Amniotic stem cell (primary cell): ENCODE measurements around the gene CACNA2D3.

Source experiments
- DNase-seq: peaks from one replicate; lab custom pipeline; 2025; lab: John Stamatoyannopoulos, UW

Gene CACNA2D3

DNA sequence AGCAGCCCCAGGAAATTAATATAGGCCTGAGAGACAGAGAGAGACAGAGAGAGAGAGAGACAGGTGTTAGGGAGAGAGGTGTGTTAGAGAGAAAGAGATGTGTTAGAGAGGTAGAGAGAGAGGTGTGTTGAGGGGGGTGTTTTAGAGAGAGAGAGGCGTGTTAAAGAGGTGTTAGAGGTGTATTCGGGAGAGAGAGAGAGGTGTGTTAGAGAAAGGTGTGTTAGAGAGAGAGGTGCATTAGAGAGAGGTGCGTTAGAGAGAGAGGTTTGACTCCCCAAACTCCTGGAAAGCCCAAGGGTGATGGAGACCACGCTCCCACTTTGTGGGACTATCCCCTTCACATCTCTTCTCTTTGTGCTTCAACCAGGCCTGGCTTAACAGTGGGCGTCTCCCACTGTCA lies 95.5 kb downstream of the CACNA2D3 start:
- DNase-seq = no peak

DNA sequence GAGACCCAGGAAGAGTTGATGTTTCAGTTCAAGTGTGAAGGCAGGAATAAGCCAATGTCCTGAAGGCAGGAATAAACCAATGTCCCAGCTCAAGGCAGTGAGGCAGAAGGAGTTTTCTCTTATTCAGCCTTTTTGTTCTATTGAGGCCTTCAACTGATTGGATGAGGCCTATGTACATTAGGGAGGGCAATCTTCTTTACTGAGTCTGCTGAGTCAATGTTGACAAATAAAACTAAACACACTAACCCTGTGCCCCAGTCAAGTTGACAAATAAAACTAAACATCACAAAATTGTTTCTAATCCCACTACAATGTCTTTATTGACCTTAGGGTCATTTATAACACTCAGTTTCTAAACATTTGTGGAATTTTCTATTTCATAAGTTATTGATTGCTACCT lies 100.0 kb downstream of the CACNA2D3 start:
- no peak for DNase-seq

GRCh38 chr3:54223063-54223462 lies 100.7 kb downstream of the CACNA2D3 start:
- no peak for DNase-seq

DNA sequence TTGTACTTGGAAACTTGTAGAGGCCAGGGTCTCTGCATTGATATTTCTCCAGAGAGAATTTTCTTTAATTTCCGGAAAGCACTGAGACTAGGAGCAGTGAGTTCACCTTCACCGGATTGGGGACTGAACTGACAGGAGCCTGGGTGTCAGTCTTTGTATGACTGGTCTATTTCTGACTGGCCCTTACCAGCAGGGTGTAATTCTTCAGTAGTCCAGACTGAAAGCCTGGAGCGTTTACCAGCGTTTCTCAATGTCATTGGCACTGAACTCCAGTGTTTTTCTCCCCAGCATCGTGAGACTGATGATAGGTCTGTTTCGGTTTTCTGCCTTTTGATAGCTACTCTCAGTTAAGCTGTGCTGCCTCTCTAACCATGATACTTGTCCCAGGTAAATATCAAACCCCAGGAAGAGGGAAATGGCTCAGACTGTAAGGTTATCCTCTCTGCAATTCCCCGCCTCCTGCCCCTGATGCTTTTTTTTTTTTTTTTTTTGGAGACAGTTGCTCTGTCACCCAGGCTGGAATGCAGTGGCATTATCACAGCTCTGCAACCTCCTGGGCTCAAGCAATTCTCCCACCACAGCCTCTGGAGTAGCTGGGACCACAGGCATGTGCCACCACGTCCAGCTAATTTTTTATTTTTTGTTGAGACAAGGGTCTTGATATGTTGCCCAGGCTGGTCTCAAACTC lies 103.6 kb downstream of the CACNA2D3 start:
- no peak for DNase-seq

DNA sequence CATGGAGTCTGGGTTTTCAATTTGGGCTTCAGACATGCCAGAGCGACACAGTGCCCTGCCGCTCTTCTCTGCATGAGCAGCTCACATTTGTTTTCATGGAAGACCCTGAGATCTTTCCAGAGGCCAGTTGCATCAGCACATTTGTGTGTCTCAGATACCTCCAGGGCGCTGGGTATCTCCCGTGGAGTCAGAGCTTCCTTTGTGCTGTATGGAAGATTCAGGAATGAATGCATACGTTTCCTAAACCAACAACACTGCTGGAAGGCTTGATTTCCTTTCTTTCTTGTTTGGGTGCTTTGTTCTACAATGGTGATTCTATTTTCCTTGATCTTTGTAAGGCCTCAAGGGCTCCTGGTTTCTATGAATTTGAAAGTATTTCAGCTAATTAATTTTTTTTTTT lies 106.5 kb downstream of the CACNA2D3 start:
- DNase-seq = no peak

- no peak for DNase-seq
These were observed 110.3 kb downstream of the CACNA2D3 start for GRCh38 chr3:54232618-54233017.

DNA sequence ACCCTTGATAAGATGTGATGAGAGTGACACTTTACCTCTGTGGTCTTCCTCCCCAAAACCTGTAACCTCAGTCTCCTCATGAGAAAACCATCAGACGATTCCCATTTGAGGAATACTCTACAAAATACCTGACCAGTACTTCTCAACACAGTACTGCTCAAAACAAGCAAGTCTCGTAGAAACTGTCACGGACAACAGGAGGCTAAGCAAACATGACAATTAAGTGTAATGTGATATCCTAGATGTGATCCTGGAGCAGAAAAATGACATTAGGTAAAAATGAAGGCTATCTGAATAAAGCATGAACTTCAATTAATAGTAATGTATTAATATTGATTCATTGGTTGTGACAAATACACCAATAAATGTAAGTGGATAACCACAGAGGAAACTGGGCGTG lies 113.6 kb downstream of the CACNA2D3 start:
- no peak for DNase-seq

DNA sequence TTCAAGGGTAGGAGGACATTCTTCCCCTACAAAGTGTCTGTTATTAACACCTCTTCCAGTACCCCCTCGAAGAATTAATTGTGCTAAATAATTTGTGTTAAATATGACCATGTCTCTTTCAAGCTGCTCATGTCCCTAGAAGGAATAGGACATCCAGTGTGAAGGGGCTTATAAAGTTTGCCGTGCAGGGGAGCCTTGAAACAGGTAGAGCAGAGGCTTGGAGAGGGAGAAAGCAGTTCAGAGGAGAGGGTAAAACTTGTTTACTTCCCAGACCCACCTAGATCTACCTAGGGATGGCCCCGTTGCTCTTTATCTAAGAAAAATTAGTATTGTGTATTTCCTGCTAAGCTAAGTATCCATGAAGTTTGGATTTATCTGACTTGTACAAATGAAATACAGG lies 114.8 kb downstream of the CACNA2D3 start:
- DNase-seq = no peak

DNA sequence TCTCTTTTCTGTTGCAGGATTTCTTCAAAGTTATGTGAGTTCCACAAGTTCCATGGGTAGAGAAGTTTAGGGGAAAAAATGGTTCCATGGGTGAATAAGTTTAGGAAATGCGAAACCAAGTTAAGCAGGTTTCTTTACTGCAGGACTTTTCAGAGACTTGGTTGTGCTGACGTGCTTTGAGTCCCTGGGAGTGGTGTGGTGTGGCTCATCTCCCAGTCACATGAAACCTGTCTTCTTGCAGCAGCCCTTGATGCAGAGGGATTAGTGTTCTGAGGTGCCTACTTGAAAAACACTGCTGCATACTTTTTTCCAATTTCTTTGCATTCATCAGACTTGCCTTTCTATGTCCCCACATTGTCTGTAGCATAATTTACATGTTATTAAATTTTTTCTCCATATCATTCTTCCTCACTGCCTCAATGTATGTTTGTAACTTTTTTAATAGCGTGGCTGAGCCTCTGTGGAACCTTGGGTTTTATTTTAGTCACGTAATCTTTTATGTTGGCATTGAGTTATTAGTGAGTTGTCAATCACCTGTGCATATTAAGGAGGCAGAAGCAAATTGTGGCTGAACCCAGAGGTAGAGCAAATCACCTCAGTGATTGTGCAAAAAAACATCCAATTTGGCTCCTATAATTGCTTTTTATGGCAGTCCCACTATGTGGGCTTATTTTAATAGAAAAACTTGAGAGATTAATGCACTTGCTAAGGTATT lies 115.6 kb downstream of the CACNA2D3 start:
- no peak for DNase-seq

- DNase-seq = no peak
These were observed 118.0 kb downstream of the CACNA2D3 start for GRCh38 chr3:54240309-54240708.

GRCh38 chr3:54243056-54243931 lies 120.9 kb downstream of the CACNA2D3 start:
- DNase-seq = no peak

GRCh38 chr3:54243960-54244682 lies 121.8 kb downstream of the CACNA2D3 start:
- DNase-seq = no peak

GRCh38 chr3:54251705-54252104 lies 129.4 kb downstream of the CACNA2D3 start:
- DNase-seq = no peak

GRCh38 chr3:54257125-54257720 lies 134.9 kb downstream of the CACNA2D3 start:
- DNase-seq = no peak

GRCh38 chr3:54259636-54260035 lies 137.3 kb downstream of the CACNA2D3 start:
- DNase-seq = no peak

DNA sequence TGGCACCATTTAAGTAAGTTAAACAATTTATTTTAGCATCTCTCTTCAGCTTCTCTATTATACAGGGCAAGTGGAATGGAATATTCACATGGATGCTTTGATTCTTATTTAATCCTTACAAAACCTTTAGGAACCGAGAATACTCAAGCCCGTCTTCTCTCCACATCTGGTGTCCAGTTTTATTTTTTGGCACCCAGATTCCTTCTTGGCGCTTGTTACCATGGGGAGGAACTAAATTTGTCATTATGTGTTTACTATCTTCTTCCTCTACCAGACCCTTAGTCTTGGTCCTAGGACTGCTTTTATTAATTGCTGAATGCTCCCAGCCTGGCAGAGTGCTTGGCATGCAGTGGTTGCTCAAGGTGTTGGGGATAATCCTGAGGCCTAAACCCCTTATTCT lies 138.8 kb downstream of the CACNA2D3 start:
- no peak for DNase-seq

DNA sequence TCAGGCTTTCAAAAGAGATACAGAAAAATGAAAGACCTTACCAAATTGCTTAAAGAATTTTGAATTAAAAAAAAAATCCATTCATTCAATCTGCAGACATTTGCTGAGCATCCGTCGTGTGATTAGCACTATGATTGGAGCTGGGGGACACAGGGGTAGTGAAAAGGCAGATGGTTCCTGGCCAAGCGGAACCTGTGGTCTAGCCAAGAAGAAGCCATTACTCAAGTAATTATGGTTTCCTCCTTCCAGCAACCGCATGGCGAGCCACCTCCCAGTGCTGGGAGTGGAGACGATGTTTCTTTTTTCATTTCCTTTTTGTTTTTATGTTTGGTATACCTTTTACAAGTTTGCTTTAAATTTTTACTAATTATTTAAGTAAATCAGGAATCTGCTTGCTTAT lies 140.2 kb downstream of the CACNA2D3 start:
- no peak for DNase-seq

GRCh38 chr3:54262946-54263345 lies 140.6 kb downstream of the CACNA2D3 start:
- no peak for DNase-seq

DNA sequence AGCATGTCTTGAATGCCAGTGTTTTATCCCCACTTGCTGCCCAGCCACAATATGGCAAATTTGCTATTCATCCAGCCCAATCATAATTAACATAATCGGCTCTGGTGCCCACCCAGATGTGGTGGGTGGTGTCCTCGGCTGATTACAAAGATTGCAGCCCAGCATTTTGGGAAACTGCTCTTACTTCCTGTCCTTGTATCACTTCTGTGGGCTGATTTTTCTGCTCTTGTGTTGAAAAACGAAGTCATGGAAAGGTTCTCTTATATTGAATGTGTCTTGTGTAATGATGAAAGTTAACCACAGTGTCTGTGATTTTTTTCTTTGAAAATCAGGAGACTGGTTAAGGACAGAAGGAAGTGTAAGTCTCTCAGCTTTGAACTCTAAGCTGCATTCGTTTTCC lies 141.7 kb downstream of the CACNA2D3 start:
- DNase-seq = no peak

DNA sequence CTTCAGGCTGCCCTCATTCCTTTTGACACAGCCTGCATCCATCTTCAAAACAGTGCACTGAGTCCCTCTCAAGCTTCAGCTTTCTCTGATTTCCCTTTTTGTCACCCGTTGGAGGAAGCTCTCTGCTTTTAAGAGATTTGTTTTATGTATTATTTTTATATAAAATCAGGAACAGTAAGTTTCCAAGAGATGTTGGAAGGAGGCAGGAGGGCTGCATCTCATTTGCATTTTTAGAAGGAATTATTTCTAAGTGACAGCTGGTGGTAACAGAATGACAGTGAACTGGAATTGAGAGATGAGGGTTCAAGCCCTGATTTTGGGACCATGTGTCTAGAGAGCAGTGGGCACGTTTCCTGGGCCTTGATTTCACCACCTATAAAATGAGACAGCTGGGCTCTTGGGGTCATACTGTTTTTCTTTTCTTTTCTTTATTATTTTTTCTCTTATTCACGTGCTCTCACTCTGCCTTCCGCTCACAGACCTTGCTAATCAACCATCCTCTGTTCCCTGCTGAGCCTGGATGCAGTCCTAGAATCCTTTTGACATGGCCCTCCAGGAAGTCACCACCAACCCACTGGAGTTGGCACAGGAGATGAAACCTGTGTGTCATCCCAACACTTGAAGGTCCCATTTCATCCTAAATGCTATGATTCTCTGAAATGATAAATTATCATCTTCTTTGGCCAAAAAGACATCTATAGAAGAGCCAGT lies 148.6 kb downstream of the CACNA2D3 start:
- DNase-seq = no peak

- no peak for DNase-seq
These were observed 151.4 kb downstream of the CACNA2D3 start for GRCh38 chr3:54273791-54274190.
